Liver (tissue), 3 donors: ENCODE results near the gene TAS2R41.

Experiments used
- CTCF ChIP-seq: fragments of 150-350 bp; IDR thresholded peaks from 2 replicates; pipeline ENCODE4 v1.5.1; 2017; ENCODE audit warnings: improper control_type of control experiment, low read depth, low read length; ENCODE audit not compliant: missing input control
- EGR1 ChIP-seq, 2 donors: IDR thresholded peaks; 2 replicates each; pipeline ENCODE4 v1.6.1; 2016 to 2018; ENCODE audit warnings: antibody characterized with exemption in 2 of 2, low read depth in 2 of 2
- FOXA1 ChIP-seq: IDR thresholded peaks from 2 replicates; pipeline ENCODE4 v1.6.1; 2016; ENCODE audit warnings: antibody characterized with exemption
- MAX ChIP-seq: IDR thresholded peaks from 2 replicates; pipeline ENCODE4 v1.6.1; 2016; ENCODE audit warnings: antibody characterized with exemption
- RAD21 ChIP-seq, 2 donors: IDR thresholded peaks; 2 replicates each; pipeline ENCODE4 v1.6.1; 2016; ENCODE audit warnings: antibody characterized with exemption in 2 of 2, mild to moderate bottlenecking in 2 of 2
- REST ChIP-seq: IDR thresholded peaks from 2 replicates; pipeline ENCODE4 v1.6.1; 2016; ENCODE audit warnings: antibody characterized with exemption, mild to moderate bottlenecking
- RXRA ChIP-seq, 2 donors: IDR thresholded peaks; 2 replicates each; pipeline ENCODE4 v1.6.1; 2017 to 2018; ENCODE audit warnings: antibody characterized with exemption in 2 of 2, mild to moderate bottlenecking in 1 of 2
- TAF1 ChIP-seq: conservative IDR thresholded peaks from 2 replicates; pipeline ENCODE4 v1.6.1; 2016; ENCODE audit warnings: antibody characterized with exemption, mild to moderate bottlenecking
- donor health status: healthy.
- donor health status: healthy.

- TF ChIP-seq CTCF (no peak), TAF1 (no peak), REST (no peak), MAX (no peak), RAD21 (IDR thresholded peaks at IDR 0.05) (no peak), FOXA1 (no peak), EGR1 (IDR thresholded peaks at IDR 0.05; ENCODE audit: low read depth in 2 of 2) (no peak), RXRA (IDR thresholded peaks at IDR 0.05) (no peak)
Measured at GRCh38 chr7:143510854-143511592, 33.4 kb downstream of the TAS2R41 start.
